Stimulated activated CD4-positive, alpha-beta T cell treated with anti-CD3 and anti-CD28 coated beads, Interleukin-15, amount 100 ng/mL, for 24 hours (primary cell): Measurements from ENCODE around the gene ALDH1L2.
"Not testable (repeated sequence)": the region's sequence is repeated elsewhere in the genome, so short reads cannot be mapped to it uniquely, and the experiment has no call there.

ENCODE experiments used
- DNase-seq: peaks from one replicate; pipeline ENCODE4 v3.0.0-alpha.2; 2020

ALDH1L2 gene

DNA sequence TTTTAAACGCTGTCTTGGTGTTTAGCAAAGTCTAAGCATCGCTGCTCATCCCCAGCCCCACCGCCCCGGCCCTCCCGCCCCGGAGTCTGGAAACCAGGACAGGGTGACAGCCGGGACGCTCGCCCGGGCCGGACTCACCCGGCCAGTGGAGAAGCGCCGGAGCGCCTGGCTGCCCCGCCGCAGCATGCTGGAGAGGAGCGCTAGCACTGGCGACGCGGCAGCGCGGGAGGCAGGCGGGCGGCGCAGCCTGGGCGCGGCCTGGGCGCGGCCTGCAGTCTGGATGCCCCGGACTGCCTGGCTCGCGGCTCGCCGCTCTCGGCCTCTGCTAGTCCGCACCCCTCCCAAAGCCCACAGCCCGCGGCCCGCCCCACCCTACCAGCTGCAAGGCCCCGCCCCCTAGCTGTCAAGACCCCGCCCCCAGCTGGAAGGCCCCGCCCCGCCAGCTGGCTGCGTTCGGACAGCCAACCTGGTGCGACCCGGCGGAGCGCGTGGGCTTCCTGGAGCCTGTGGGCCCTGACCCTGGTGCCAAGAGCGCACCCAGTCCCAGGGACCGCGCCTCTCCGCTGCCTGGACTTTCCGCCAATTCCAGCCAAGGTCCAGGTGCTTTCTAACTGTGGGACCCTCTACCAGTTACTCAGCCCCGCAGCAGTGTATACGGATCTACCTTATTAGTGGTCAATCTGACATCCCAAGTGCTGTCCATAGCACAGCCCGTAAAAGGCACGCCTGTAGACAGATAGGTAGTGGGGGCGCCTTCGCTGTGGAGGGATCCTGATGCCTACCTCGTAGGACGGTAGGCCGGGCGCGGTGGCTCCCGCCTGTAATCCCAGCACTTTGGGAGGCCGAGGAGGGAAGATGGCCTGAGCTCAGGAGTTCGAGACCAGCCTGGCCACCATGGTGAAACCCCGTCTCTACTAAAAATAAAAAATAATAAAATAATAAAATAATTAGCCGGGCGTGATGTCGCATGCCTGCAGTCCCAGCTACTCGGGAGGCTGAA lies at the start of gene ALDH1L2:
TSS of gene ALDH1L2 (minus strand) at position 208 of the 1,000 bp plus-strand sequence. CDS start at position 186, 22 bp downstream.
- peak; percentile 73 for DNase-seq

DNA sequence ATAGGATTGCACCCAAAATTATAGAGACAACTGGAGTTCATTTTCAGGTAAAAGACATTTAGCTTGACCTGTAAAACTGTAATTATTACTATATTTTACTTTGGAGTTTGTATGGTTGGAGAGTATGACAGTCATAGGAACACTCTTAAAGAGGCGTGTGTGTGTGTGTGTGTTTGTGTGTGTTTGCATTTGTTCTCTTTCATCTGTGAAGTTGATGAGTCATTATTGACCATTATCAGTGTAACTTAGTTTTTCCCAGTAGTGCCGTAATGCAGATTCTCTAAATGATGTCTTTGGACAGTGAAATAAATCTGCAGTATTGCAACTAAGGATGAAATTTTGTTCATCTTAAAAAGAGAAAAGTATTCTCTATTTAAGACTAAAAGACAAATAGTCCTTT lies 36.3 kb upstream of the ALDH1L2 start:
- DNase-seq: no peak

DNA sequence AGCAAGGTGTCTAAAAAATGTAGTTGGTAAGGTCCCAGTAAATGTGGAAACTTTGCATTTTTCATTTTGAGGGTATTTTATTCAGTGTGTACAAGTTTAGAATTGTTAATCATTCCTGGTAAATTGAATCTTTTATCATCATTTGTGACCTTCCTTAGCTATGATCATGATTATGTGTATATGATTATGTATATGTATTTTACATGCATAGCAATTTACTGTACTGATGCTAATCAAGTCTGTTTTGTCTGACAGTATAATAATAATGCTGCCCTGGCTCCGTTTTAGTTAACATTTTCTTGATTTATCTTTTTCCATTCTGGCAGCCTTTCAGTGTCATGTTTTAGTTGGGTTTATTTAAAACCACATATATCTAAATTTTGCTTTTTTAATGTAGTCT lies 32.7 kb upstream of the ALDH1L2 start:
- no peak for DNase-seq

DNA sequence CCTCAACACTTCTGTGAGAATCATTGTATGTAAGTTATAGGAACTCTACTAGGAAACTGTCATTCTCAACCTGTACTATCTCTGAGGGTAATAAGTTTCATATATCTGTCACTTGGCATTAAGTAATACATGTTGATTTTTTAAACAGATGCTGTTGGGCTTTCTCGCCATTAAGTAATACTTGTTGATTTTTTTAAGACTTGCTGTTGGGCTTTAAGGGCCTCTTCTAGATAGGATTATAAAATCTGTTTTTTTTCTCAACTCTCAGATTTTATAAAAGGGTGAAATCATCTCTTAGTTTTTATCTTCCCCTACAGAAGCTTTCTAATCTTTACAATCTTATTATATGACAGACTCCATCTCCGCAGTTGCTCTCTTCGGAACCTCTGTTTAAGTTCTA lies 28.8 kb upstream of the ALDH1L2 start:
- DNase-seq: no peak

DNA sequence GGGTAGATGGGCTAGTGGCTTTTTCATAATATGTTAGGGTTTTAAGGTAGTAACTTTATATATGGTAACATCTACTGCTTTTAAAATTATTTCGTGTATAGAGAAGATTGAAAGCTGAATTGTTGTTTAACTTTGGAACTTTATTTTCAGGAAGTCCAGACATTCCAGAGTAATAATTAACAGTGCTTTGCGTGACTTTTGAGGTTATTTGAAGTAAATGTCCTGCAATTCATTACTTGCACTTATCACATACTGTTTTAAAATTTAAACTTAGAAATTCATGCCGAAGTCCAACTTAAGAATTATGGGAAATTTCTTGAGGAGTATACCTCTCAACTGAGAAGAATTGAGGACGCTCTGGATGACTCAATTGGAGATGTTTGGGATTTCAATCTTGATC lies 26.6 kb upstream of the ALDH1L2 start:
- DNase-seq: no peak

DNA sequence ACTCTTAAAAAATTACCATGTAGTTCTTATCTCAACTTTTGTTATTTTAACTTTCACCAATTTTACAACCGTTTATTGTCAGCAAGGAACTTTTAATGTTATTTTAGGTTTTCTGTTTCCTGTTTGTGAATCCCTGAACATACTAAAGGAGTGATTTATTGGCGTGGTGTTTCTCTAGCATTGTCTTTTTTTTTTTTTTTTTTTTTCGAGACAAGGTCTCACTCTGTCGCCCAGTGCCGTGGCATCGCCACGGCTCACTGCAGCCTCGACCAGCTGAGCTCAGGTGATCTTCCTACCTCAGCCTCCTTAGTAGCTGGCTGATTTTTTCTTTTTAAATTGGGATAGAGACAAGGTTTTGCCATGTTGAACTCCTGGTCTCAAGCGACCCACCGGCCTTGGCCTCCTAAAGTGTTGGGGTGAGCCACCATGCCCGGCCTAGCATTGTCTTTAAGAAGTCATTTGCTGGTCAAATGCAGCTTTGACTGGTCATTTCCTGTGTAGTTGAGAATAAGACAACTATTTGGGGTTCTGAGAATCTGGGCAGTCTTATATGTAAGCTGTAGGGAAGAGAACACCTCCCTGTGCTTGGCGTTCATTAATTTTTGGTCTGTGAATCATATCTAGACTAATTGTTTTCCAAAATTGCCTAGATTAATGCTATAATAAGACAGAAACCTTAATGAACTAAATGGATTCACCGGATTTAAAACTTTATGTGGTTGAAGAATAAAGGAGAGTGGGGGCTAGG lies 25.4 kb upstream of the ALDH1L2 start:
- DNase-seq: no peak

DNA sequence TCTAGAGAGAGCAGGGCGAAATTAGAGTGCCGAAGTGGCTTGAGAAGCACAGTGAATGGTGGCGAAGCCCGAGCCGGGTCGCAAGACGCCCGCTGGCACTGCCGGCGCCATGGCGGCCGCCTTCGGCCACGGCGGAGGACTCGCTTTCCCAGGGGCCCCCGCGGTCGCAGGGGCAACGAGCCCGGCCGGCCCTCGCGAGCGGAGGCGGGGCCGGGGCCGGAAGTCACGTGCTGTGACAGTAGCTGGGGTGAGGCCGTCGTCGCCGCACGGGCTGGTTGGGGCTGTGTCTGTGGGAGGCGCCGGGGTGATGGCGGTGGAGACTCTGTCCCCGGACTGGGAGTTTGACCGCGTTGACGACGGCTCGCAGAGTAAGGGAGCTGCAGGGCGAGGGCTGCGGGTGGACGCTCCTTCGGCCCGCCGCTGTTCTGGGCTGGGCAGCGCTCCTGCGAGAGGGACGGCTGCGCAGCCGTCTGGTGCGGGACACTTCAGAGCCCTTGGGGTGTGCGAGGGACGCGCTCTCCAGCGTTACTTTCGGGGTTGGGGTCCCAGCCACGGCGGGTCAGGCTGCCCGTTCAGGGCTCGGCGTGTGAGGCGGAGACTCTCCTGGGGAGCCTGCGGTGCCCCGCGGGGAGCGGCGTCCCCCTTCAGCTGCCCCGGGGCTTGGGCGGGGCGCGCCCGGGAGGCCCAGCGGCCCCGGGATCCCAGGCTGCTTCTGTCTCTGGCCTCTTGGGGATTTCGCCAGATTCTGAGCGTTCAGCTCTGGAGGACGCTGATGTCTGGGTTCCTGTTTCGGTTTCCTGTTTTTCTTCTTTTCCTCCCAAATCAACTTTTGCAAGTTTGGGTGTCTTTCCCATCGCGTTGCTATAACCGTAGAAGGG lies 23.5 kb upstream of the ALDH1L2 start, which contains the start of gene WASHC4:
TSS of gene WASHC4 (plus strand) at position 238 of the 878 bp plus-strand sequence. CDS start at position 308, 70 bp downstream.
- DNase-seq: peak; percentile 96

DNA sequence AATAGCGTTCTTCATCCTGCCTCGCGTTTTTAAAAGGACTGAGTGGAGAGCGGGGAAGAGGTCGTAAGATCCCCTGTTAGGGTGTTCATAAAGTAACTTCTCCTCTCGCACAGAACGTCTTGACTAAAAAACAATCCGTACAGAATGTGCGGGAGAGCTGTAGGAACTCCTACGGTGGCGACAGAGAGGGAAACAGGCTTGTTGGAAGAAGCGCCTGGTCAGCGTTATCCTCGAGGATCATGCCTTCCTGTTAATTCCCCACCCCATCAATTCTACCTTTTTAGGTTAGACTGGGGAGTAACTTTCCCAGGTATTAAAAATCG lies 22.9 kb upstream of the ALDH1L2 start:
- DNase-seq: no peak

DNA sequence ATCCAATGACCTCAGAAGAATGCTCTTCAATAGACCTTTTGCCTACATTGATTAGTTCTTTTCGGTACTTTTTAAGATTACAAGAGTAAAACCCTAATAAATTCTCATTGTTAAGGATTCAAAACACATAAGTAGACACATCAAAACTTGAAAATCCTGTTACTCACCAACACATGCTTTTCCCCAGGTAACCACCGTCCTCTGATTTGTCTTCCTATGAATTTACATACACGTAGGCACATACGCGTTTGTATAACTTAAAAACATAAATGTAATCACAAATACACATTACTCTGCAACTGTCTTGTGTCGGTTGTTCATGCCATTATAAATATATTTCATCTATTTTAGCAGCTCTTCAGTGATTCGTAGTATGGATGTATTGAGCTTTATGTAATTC lies 22.4 kb upstream of the ALDH1L2 start:
- DNase-seq: no peak

DNA sequence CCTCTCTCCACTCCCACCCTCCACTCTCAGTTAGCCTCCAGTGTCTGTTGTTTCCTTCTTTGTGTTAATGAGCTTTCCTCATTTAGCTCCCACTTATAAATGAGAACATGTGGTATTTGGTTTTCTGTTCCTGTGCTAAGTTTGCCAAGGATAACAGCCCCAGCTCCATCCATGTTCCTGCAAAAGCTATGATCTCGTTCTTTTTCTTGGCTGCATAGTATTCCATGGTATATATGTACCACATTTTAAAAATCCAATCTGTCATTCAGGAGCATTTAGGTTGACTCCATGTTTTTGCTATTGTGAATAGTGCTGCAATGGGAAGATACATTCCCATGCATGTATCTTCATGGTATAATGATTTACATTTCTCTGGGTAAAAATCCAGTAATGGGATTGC lies 20.5 kb upstream of the ALDH1L2 start:
- no peak for DNase-seq

DNA sequence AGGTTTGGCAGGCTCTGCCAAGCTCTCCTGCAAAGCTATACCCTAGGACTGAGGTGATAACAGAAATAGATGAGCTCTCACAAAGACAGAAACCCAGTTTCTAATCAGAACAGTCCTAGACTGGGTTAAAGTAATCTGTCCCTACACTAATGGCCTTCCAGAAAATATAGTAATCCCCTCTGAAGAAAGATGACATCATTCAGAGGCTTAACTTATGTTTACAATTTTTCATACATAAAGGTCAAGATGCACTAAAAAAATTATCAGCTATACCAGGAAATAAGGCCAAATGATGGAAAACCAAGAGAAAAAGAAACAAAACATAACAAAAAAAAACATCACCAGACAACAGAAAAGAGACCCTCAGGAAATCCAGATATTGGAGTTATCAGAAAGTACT lies 18.4 kb upstream of the ALDH1L2 start:
- no peak for DNase-seq

DNA sequence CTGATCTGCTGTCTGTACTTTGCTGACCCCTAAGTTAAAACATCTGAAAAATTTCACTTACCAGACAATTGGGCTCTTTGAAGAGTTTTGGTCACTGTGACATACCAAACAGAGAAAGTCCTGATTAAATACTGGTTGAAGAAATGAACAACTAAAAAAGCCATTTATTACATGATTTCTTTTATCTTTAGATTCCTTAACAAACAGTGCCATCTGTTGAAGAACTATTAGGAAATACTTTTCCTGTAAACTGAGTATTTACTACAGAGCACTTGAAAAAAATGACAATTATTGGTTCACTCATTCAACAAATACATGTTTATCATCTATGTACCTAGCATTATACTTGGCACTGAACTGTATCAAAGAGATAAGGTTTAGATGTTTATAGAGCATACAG lies 16.7 kb upstream of the ALDH1L2 start:
- no peak for DNase-seq

DNA sequence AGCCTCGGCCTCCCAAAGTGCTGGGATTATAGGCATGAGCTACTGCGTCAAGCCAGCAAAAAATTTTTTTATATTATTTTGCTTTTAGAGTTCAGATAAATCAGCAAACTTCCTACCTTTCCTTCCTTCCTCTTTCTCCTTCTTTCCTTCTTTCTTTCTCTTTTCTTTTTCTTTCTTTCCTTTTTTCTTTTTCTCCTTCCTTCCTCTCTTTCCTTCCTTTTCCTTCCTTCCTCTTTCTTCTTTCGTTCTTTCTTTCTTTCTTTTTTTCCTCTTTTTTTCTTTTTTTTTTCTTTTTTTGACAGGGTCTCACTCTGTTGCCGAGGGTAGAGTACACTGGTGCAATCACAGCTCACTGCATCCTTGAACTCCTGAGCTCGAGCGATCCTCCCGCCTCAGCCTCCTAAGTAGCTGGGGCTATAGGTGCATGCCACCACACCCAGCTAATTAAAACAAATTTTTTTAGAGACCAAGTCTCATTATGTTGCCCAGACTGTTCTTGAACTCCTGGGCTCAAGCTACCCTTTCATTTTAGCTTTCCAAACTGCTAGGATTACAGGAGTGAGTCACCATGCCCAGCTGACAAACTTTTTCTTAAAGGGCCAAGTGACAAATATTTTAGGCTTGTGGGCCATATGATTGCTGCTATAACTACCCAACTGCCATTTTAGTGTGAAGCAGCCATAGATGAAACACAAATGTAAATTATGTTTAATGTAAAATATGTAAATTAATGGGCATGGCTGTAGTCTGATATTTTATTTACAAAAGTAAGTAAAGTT lies 16.1 kb upstream of the ALDH1L2 start:
- no peak for DNase-seq

DNA sequence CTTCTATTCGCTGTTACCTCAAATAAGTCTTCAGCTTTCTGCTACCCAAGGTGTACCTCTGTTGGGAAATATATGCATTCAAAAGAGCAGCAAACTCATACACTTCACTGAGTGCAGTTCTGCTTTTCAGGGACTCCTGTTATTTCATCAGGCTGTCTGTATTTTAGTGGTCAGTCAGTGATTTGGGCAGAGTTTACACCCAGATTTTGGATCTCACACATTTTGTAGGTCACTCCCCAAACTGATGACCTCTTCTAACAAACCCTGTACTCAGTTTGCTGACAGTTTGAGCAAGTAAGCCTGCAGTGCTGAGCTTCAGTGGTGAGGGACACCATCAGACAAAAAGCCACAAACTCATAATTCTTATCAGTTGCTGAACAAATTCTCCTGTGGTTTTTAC lies 15.1 kb upstream of the ALDH1L2 start:
- no peak for DNase-seq

DNA sequence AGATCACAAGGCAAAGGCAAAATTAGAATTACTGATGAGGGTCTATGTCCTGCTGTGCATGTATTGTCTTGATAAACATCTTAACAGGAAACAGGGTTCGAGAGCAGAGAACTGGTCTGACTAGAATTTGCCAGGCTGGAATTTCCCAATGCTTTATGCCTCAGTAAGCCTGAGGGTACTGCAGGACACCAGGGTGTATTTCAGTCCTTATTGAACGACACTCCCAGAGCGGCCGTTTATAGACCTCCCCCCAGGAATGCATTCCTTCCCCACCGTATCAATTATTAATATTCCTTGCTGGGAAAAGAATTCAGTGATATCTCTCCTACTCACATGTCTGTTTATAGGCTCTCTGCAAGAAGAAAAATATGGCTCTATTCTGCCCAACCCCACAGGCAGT lies 11.1 kb upstream of the ALDH1L2 start:
- not testable (repeated sequence) for DNase-seq

DNA sequence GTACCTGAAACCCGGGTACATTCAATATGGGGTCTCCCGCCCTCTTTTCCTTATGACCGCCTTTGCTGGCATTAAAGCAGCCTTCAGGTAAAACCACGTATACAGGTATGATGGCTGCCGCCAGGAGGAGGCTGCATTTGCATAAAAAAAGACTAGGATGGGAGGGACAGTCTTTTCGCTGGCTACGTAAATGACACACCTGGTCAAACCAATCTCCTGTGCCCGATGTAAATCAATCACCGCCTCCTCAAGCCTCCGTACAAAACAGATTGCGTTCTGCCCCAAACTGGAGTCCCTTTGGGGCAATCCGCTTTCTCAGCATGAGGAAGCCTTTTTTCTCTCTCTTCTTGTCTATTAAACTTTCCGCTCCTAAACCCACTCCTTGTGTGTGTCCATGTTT lies 8.1 kb upstream of the ALDH1L2 start:
- DNase-seq: no peak

DNA sequence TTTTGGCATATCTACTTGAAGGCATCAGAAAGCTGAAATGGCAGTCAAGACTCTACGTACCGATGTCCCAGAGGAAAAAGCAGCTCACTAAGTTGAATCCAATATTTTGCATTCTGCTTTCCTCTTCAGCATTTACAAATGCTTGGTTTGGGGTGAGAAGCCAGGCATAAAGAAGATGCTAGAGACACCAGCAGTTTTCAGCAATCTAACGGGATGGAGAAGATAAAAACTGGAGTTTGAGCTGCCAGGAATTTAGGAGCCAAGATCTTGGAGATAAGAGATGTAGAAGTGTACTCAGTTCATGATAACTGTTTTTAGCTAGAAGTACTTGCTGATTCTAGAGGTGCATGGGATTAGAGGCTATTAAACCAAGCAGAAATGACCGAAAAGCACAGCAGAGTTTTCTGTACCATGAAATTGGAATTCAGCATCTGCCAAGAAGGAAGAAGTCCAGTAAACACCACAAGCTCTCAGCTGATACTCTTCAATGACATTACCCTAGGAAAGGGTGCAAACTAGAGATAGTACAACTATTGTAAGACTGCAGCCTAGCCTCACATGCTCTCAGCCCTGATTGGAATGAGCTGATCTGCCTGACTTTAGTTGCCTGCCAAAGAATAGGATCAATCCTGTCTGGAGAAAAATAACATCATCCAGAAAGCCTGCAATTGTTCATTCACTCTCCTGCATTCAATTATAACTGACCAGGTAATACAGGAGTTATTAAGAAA lies 7.4 kb upstream of the ALDH1L2 start:
- no peak for DNase-seq

DNA sequence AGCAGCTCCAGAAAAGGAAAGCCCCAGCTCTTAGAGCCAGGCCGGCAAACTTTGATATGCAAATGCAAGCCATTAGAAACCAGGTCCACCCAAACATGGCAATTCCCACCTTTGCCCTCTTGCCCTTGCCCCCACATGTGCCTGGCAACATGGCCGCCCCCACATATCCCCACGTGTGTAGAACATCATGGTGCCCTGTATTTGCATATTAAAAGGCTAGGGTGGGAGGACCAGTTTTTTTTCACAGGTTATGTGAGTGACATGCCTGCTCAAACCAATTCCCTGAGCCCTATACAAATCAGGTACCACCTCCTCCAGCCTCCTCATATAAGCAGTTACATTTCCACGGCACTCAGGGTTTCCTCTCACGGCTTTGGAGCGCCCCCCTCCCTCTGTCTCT lies 6.1 kb upstream of the ALDH1L2 start:
- DNase-seq: no peak

DNA sequence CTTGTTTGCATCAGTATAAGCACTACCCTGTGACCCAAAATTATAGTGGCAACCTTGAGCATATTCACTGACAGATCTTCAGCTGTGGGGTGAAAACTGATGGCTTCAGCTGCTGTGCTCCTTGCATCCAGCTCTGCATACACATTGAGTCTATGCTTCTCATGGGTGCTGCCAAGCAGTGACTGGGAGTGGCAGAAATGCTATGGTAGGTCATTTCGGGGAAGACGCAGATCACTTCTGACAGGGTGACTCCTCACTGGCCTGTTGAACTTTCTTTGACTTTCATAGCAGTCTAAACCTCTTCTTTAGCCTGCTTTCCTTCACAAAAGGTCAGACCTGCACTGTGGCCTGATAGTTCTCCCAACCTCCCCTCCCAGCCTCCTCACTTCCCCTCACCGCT lies 5.6 kb upstream of the ALDH1L2 start:
- DNase-seq: no peak

DNA sequence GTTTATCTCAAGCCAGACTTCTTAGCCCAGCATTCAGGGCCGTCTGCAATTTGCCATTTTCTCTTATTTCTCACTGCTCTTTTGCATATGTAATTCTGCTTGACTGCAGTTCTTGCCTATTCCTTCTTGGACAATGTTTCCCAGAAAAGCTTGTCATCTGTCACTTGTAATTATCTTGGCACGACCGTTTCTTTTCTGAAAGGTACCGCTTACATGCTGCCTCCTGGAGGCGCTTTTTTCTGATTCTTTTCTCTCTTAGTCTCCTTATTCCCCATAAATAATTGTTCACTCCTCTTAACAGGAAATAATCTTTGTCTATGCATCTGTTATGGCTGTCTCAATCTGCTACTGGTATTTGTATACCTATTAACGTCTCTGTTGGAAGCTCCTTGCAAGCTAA lies 1.2 kb upstream of the ALDH1L2 start:
- DNase-seq: no peak

DNA sequence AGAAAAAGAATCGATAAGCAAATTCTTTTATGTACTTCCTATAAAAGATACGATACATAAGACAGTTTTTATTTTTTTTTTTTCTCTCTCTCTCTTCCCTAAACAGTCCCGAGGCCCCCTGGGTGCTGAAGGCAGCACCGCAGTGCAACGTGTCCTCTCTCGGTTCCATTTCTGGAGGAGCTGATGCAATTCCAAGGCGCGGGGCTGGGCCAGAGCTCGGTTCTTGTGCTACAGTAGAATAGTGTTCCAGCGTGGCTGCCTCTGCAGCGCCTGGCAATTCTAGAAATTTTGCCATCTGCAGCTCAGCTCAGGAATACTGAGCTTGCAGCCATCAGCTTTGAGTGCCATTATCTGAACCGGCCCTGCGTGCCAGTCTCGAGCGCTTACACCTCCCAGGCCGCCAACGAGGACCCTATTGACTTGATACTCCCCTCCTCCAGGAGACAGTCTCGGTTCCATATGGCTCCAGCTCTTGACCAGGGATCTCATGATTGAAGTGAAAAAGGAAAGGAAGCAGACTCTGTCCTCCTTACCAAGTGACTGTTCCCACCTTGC lies 630 bp downstream of the ALDH1L2 start:
- DNase-seq: peak; percentile 23
